DMS53 treated with DMSO at 0.1 percent for 48 hours (cell line): ENCODE measurements around the gene DAPK2.
A peak's percentile ranks its signal among the peaks of the same experiment; 100 is the strongest.
"Not testable (repeated sequence)": the region's sequence is repeated elsewhere in the genome, so short reads cannot be mapped to it uniquely, and the experiment has no call there.

Experiments used
- DNase-seq: peaks from one replicate; lab custom pipeline; 2025; ENCODE audit not compliant: unreplicated experiment; lab: John Stamatoyannopoulos, UW

The DAPK2 gene

DNA sequence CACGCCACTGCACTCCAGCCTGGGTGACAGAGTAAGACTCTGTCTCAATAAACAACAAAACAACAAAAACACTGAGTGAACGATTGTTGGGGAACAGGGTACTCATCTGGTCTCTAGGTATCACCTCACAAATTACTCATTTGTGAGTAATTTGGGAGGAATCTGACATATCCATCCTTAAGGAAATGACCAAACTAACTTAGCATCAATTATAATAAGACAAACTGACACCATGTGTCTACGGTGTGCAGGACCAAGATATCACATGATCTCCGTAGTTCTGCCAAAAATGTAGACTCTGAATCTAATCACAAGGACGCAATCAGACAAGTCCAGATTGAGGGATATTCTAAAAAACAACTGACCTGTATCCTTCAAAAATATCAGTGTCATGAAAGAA lies 12.0 kb upstream of the DAPK2 start:
- DNase-seq, result no peak

DNA sequence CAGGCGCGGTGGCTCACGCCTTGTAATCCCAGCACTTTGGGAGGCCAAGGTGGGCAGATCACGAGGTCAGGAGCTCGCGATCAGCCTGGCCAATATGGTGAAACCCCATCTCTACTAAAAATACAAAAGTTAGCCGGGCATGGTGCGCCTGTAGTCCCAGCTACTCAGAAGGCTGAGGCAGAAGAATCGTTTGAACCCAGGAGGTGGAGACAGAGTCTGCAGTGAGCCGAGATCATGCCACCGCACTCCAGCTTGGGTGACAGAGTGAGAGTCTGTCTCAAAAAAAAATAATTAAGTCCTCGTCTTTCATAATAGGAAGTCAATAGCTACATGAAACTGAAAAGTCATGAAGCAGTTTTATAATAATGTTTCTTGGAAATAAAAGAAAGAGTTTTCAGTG lies 7.4 kb upstream of the DAPK2 start:
- not testable (repeated sequence) for DNase-seq

GRCh38 chr15:64052925-64053491 lies 6.7 kb upstream of the DAPK2 start:
- DNase-seq, result no peak

- no peak for DNase-seq
Measured at GRCh38 chr15:64051407-64052259, 5.3 kb upstream of the DAPK2 start.

GRCh38 chr15:64051093-64051402 lies 4.8 kb upstream of the DAPK2 start:
- DNase-seq, result no peak

GRCh38 chr15:64050281-64051092 lies 4.2 kb upstream of the DAPK2 start:
- peak; percentile 88 for DNase-seq

- DNase-seq, result no peak
Measured at GRCh38 chr15:64048781-64049460, 2.6 kb upstream of the DAPK2 start.

- DNase-seq, result no peak
Measured at GRCh38 chr15:64045774-64046420, 388 bp downstream of the DAPK2 start.

GRCh38 chr15:64045101-64045435 lies 1.2 kb downstream of the DAPK2 start:
- no peak for DNase-seq

DNA sequence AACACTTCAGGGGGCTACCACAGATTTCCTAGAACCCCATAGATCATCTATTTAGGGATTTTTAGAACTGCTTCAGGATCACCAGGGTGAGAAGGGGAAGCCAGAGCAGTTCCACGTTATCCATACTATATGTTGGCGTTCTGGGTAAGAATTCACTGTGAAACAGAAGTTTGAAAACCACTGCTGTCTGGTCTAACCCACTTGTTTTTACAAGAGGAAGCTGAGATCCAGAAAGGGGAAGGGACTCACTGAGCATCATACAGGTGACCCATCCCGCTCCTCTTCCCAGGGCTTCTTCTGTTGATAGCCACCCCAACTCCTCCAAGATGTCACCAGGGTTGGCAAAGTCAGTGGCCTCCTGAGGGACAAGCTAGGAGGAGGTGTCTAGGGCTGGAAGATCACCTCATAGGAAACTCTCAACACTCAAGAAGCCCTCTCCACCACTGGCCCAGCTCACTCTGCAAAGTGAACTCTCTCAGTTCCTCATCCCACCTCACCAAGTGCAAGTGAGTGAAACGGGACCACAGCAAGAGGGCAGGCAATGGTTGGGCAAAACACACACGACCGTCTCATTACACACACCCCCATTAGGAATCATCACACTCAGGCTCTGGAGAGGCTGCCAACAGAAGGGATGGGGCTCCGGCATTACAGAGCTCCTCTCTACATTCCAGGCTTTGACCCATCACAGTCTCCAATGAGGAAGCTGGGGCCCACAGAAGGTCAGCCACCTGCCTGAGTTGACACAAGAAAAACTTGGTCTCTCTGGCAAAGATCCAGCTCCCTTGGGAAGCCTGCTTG lies 1.8 kb downstream of the DAPK2 start:
- no peak for DNase-seq

DNA sequence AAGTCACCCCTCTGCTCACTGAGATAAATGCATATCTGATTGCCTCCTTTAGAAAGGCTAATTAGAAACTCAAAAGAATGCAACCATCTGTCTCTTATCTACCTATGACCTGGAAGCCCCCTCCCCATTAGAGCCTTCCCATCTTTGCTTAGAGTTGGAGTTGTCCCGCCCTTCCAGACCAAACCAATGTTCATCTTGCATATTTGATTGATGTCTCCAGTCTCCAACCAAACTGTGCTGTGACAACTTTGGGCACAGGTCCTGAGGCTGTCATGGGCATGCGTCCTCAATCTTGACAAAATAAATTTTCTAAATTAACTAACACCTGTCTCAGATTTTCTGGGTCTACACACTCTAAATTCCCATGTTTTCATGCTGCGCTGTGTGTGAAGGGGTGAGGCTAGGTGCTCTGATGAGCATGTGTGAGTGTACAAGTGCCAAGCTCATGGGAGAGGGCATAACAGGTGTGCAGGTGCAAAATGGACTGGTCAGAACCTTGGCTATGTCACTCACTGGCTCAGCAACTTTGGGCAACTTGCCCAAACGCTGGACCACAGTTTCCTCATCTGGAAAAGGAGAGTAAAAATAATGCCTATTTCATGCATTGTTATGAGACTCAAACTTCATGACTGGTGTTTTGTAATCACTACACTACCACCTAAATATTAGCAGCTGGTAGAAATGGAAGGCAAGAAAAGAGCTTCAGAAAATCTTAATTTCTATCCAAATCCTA lies 7.2 kb downstream of the DAPK2 start:
- DNase-seq, result no peak

GRCh38 chr15:64037966-64038365 lies 8.3 kb downstream of the DAPK2 start:
- DNase-seq, result no peak

DNA sequence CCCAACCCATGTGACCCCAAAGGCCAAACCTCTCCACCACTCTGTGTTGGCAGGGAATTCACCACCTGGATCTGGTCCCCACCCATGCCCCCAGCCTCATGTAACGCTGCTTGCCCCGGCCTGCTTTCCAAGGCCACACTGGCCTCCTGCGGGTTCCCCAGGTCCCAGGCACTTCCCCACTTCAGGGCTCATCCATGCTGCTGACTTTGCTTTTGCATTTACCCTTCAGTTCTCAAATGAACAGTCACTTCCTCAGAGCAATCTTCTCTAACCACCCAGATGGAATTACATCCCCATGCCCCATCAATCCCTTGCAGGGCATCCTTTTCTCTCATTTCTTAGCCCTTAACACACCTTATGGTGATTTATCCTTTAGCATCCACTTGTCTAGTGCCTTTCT lies 9.2 kb downstream of the DAPK2 start:
- no peak for DNase-seq

DNA sequence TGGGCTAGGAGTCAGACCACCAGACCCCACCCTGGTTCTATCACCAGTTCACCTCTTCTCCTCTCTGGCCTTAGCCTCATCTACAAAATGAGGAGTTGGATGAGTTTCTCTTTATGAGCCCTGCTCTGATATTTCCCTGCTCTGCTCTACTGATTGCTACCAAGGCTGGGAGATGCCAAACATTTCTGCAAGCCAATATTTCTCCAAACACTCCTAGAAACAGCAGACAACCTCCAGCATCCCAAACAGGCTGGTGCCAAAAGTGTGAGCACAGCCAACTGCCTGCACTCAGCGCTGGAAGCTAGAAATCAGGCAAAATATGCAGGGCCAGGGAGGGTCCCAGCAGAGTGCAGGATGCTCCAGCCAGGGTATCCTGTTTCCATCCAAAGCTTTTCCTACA lies 10.8 kb downstream of the DAPK2 start:
- DNase-seq, result no peak

GRCh38 chr15:64034519-64034918 lies 11.8 kb downstream of the DAPK2 start:
- DNase-seq, result no peak

DNA sequence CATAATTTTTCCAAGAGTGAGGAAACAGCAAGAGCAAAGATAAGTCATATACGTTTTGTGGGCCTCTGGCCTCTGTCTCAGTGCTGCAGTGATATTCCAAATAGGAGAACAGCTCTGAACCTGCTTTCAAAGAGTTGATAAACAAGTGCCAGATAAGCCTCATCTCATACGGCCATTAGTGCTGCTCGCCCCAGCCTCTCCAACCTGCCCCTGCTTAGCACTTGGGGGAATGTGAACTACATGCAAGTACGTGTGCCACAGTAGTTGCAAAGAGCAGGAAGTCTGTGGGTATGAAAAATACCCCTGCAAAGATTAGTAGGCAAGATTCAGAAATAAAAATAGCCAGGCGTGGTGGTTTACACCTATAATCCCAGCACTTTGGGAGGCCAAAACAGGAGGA lies 14.0 kb downstream of the DAPK2 start:
- no peak for DNase-seq

GRCh38 chr15:64030123-64030522 lies 16.2 kb downstream of the DAPK2 start:
- DNase-seq, result no peak

DNA sequence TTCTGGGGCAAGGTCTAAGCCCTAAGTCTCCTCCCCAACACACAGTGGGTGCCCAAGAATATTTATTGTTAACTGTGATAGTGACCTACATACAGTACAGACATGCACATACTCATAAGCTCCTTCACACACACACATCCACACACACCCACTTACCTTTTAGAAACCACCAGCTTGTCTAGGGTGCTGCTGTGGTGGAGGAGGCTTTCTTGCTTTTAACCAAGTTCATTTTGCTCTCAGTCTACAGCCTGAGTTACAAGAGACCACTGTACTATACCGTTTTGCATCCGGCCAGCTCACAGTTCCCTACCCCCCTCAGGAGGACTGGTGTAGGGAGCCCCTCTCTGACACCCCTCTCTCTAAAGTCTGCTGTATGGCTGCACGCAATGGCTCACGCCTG lies 16.7 kb downstream of the DAPK2 start:
- DNase-seq, result no peak

- no peak for DNase-seq
Measured at GRCh38 chr15:64029110-64029509, 17.2 kb downstream of the DAPK2 start.

- no peak for DNase-seq
Measured at GRCh38 chr15:64026591-64026990, 19.7 kb downstream of the DAPK2 start.
